ENCODE data around the gene SCAF8.
"Not testable (repeated sequence)": the region's sequence is repeated elsewhere in the genome, so short reads cannot be mapped to it uniquely, and the experiment has no call there.

SCAF8 gene

DNA sequence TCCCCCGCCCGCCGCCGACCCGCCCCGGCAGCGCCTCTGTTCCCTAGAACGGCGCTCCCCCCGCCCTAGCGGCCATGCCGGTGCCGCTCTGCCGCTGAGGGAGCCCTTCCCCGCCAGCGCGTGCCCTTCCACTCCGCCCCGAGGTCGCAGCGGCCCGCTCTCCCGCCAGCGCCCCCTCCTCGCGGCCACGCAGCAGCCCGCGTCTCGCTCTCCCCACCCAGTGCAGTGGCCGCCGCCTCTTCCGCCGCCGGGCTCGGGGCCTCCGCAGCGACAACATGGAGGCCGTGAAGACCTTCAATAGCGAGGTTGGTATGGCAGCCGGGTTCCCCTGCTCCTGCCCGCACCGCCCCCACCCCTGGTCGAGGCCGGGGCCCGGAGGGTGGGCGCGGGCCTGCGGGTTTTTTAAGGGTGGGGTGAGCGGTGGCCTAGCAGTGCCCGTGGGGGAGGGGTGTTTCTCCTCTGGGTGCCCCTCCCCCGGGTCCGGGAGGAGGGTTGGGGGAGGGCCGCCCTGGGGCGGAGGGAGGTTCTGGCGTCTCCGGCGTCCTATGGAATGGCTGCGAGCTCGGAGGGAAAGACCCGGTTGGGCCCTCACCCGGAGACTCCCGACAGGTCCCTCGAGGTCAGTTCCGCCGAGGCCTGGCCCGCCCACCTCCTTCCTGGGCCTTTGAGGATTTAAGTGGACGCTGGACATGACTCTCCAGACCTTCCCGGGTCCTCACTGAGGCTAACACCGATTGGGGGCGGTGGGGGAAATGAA is 588 bp downstream of the SCAF8 start:
- peak; percentile 91 for DNase-seq

- no peak for DNase-seq
Observed at GRCh38 chr6:154736618-154737259, 3.5 kb downstream of the SCAF8 start.

DNA sequence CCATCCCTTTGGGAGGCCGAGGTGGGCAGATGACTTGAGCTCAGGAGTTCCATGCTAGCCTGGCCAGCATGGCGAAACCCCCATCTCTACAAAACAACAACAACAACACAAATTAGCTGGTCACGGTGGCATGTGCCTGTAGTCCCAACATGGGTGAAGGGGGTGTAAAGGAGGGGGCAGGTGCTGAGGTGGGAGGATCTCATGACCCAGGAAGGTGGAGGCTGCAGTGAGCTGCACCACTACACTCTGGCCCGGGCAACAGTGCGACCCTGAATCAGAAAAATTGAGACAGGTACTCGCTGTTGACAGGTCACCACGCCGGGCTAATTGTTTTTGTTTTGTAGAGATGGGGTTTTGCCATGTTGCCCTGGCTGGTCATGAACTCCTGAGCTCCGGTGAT is 4.2 kb downstream of the SCAF8 start:
- no peak for DNase-seq

GRCh38 chr6:154738551-154738961 is 5.3 kb downstream of the SCAF8 start:
- DNase-seq, result no peak

GRCh38 chr6:154740658-154741057 is 7.4 kb downstream of the SCAF8 start:
- DNase-seq, result no peak

GRCh38 chr6:154742891-154743290 is 9.7 kb downstream of the SCAF8 start:
- DNase-seq, result no peak

DNA sequence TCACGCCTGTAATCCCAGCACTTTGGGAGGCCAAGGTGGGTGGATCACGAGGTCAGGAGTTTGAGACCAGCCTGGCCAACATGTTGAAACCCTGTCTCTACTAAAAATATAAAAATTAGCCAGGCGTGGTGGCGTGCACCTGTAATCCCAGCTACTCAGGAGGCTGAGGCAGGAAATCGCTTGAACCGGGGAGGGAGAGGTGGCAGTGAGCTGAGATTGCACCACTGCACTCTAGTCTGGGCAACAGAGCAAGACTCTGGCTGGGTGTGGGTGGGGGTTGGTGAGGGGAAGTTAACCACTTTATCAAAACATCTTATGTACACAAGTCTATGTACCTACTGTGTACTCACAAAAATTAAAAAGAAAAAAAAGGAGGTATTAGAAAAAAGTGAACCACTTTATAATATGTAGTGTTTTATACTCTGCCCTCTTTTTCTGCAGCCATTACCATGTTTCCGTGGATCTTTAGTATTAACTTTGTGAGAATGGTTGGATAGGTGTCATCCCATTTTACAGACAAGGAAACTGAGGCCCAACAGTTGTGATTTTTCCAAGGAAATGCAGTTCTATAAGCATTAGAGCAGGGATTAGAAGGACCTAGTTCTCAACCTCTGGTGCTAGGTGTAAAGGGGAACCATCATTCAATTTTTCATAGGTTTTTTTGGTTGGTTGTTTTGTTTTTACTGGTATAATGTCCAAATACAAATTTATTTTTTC is 11.0 kb downstream of the SCAF8 start:
- DNase-seq, result not testable (repeated sequence)

GRCh38 chr6:154745243-154745642 is 12.0 kb downstream of the SCAF8 start:
- no peak for DNase-seq

DNA sequence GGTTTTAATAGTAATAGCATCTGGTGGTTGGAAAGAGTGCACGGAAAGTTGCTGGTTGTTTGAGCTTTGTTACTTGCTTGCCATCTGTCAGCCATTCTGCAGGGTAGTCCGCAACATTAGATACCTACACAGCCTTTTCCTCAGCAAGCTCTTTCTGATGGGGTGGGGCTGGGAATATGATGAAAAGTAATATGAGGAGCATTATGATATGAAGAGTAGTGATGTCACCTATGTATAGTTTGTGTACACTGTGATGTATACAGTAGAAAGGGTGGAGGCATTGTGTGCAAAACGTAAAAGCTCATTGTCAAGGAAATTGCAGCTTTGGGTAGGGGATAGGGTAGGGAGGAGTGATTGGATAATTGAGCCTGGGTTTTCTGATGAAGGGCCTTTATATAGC is 16.1 kb downstream of the SCAF8 start:
- peak; percentile 8 for DNase-seq

- DNase-seq, result no peak
Observed at GRCh38 chr6:154751011-154751800, 18.0 kb downstream of the SCAF8 start.

GRCh38 chr6:154752022-154752421 is 18.8 kb downstream of the SCAF8 start:
- DNase-seq, result no peak

DNA sequence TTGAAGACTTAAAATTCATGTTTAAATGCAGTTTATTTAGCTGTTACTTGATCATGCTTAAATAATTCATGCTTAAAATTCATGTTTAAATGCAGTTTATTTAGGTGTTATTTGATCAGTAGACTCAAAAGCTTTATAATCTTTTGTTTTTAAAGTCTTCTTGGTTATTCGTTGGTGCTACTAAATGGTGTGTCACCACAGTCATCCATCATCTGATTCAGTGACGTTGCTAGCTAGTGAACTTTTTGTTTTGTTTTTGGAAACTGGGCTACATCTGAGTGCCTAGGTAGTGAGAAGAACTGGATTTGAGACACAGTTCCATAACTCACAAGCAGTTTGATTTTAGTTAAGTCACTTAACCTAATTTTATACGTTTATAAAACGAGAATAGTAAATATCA is 20.9 kb downstream of the SCAF8 start:
- DNase-seq, result no peak

DNA sequence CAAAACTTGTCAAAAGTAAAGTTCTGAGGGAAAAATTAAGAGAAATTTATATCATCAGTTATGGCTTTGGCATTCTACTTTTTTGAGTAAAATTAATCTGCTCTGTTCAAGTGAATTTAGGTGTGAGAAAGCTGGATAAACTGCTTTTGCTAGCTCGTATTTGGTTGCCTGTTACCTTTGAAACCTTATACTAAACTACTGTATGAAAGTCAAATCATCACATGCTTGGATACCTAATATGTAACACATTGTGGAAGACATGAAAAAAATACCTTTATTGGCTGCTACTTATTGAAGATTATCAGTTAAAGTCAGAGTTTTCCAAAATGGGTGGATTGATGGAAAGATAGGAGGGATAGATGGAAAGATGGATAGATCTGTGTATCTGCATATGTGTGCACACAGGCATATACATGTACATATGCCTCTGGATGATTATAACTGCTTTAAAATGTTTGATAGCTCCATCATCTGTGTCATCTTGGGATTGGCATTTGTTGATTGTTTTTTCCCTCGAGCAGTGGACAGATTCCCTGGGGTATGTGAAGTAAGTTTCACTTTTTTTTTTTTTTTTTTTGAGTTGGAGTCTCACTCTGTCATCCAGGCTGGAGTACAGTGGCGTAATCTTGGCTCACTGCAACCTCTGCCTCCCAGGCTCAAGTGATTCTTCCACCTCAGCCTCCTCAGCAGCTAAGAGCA is 24.3 kb downstream of the SCAF8 start:
- no peak for DNase-seq

DNA sequence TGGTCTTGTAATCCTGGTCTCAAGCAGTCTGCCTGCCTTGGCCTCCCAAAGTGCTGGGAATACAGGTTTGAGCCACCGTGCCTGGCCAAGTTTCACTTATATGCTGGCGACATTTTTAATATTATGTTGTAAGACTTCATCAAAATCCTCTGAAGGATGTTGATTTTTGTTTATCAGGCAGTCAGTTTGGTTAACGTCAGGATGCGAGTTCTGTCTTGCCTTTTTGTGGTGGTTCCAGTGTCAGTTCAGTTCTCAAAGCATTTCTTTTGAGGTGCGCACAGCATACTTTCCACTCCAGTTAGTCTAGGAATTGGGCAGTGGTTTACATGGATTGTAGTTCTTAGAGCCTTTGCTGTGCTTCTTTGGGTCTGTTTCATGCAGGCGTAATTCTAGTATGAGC is 24.9 kb downstream of the SCAF8 start:
- no peak for DNase-seq

- DNase-seq, result no peak
Observed at GRCh38 chr6:154763650-154764049, 30.4 kb downstream of the SCAF8 start.

DNA sequence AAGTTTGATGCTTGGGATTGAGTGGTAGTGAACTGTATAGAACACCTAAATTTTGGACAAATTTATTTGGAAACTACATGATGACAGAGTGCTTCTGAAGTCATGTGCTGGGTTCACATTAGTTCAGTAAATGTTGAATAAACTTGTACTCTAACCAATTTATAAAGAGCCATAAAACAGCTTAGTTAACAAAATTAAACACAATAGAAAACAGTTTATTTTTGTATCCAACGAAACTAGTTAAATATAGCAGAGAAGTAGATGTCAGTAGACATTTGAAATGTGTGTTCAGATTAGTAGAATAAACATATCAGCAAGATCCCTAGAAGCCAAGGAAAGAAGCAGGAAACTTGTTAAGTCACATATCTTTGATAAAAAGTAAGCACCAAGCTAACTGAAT is 32.1 kb downstream of the SCAF8 start:
- DNase-seq, result no peak

DNA sequence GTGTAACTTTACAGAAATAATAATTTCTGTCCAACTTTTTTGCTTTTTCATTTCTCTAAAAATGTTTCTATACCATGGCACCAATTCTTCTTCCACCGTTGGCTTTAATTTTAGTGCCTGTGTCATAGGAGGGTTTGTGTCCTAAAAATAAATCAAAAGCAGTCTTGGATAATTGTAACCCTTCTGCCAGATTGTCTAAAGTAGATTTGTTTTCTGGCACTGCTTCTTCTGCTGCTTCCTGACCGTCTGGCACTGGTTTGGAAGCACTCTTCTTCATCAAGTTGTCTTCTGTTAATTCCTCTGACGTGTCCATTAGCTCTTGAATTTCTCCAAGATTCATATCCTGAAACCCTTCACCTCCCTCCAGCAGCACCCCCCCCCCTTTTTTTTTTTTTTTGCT is 33.1 kb downstream of the SCAF8 start:
- no peak for DNase-seq

GRCh38 chr6:154767003-154767723 is 33.9 kb downstream of the SCAF8 start:
- no peak for DNase-seq

DNA sequence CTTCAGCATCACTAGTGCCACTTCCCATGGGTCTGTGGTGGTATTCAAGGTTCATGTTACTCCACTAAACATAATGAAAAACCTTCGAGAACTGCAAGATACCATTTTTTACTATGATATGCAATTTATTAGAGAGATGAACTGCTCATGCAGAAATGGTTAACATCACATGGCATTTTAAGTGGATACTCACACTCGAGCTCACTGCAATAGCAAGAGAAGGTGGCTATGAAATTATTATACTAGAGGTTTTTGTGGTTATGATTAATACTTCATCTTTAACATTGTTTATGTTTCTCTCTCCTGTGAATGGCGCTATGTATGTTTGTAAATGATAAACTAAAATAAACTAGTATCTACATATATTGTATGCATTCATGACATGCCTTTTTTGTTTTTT is 35.1 kb downstream of the SCAF8 start:
- DNase-seq, result no peak

DNA sequence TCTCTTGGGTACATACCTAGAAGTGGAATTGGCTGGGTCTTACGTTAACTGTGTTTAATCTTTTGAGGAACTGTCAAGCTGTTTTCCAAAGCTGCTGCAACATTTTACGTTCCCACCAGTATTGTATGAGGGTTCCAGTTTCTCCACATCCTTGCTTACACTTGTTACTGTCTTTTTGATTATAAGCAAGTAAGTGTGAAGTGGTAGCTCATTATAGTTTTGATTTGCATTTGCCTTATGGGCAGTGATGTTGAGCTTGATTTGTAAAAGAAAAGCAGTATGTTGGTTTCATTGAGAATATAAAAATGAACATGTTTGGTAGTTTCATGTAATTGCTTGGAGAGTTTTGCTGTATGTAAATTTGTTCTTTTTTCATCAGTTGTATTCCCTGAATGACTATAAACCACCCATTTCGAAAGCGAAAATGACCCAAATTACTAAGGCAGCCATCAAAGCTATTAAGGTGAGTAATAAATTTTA is 40.4 kb downstream of the SCAF8 start:
- no peak for DNase-seq

DNA sequence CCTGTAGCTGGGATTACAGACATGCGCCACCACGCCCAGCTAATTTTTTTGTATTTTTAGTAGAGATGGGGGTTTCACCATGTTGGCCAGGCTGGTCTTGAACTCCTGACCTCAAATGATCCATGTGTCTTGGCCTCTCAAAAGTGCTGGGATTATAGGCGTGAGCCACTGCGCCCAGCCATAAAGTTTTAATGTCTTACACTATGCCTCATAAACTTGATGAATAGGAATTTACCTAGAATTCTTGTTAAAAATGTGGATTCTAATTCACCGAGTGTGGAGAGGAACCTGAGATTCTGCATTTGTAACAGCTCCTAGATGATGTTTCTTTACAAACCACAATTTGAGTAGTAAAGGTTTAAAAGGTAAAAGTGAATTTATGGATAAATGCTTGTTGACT is 45.9 kb downstream of the SCAF8 start:
- not testable (repeated sequence) for DNase-seq

DNA sequence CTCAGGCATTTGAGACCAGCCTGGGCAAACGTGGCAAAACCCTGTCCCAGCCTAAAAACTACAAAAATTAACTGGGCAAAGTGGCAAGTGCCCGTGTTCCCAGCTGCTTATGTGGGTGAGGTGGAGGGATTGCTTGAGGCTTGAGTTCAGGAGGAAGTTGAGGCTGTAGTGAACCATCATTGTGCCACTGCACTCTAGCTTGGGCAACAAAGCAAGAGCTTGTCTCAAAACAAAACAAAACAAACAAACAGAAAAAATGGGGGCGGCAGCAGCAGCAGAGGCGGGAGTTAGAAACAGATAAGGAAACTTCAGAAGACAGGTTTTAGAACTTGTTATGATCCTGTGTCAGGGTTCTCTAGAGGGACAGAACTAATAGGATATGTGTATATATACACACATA is 49.0 kb downstream of the SCAF8 start:
- no peak for DNase-seq
